SH-SY5Y (cell line): ENCODE measurements around the gene FMNL3.

Source experiments
- GATA2 ChIP-seq: IDR thresholded peaks from 2 replicates; pipeline ENCODE4 v1.6.1; 2011; ENCODE audit warnings: mild to moderate bottlenecking, low read depth, low read length
- GATA3 ChIP-seq: IDR thresholded peaks from 2 replicates; pipeline ENCODE4 v1.6.1; 2011; ENCODE audit warnings: low read depth, mild to moderate bottlenecking, low read length, moderate library complexity

- no peak for TF ChIP-seq GATA3
- no peak for TF ChIP-seq GATA2
Measured at GRCh38 chr12:49692851-49693250, 14.4 kb downstream of the FMNL3 start.
